HEK293 (cell line): ENCODE results near the gene RAB3C.

Experiments
- CTCF ChIA-PET: fragments of 350-600 bp; formaldehyde crosslinking; extraction: SDS; loops from one replicate; lab custom pipeline; 2021; ENCODE audit warnings: antibody characterized with exemption; lab: Yijun Ruan, JAX
- POLR2A ChIA-PET: fragments of 300-600 bp; formaldehyde crosslinking; extraction: SDS; loops from one replicate; lab custom pipeline; 2020; ENCODE audit warnings: antibody characterized with exemption, inconsistent platforms; lab: Yijun Ruan, JAX
- H3K27ac ChIP-seq: fragments of 200-500 bp; sonication (Bioruptor generic); 2 replicates; pipeline ENCODE4 v1.5.1; 2014; ENCODE audit warnings: low read depth, low read length, control low read depth, inconsistent platforms; ENCODE audit errors: extremely low read depth
- H3K36me3 ChIP-seq, 2 experiments: fragments of 200-500 bp in 1 of 2; sonication (Bioruptor generic) in 1 of 2; 1 replicate in 1 of 2; 2 replicates in 1 of 2; pipeline ENCODE4 v1.5.1; 2014 to 2017; ENCODE audit warnings: inconsistent platforms in 2 of 2, low read length in 2 of 2; ENCODE audit not compliant: control insufficient read depth in 2 of 2, insufficient read depth in 1 of 2
- H3K4me1 ChIP-seq: fragments of 200-500 bp; sonication (Bioruptor generic); 2 replicates; pipeline ENCODE4 v1.5.1; 2014; ENCODE audit warnings: mild to moderate bottlenecking, low read length, inconsistent platforms; ENCODE audit not compliant: control insufficient read depth, insufficient read depth
- H3K4me3 ChIP-seq: 2 replicates; pipeline ENCODE4 v1.5.1; 2011; ENCODE audit warnings: low read depth, mild to moderate bottlenecking, control low read depth, low read length, moderate library complexity
- H3K9me3 ChIP-seq: fragments of 200-500 bp; sonication (Bioruptor generic); 2 replicates; pipeline ENCODE4 v1.5.1; 2014; ENCODE audit warnings: low read depth, low read length, inconsistent platforms; ENCODE audit not compliant: control insufficient read depth, insufficient read depth
- ATF2 ChIP-seq: fragments of 450-650 bp; formaldehyde crosslinking; IDR thresholded peaks from 2 replicates; pipeline ENCODE4 v1.5.1; 2016; ENCODE audit warnings: missing biosample characterization, missing genetic modification characterization, low read depth
- BCL11A ChIP-seq: fragments of 450-650 bp; formaldehyde crosslinking; IDR thresholded peaks from 2 replicates; pipeline ENCODE4 v1.5.1; 2016; ENCODE audit warnings: low read depth, missing biosample characterization, missing genetic modification characterization
- GLI4 ChIP-seq: fragments of 450-650 bp; formaldehyde crosslinking; IDR thresholded peaks from 2 replicates; pipeline ENCODE4 v1.5.1; 2016; ENCODE audit warnings: missing biosample characterization, missing genetic modification characterization
- HOXC10 ChIP-seq: sonication (generic); formaldehyde crosslinking; IDR thresholded peaks from 2 replicates; pipeline ENCODE4 v1.8.1; 2023; ENCODE audit warnings: mild to moderate bottlenecking, missing genetic modification reagents
- IKZF3 ChIP-seq: fragments of 450-650 bp; IDR thresholded peaks from 2 replicates; pipeline ENCODE4 v1.5.0; 2018; ENCODE audit warnings: missing biosample characterization, mild to moderate bottlenecking, missing genetic modification characterization, moderate library complexity
- KLF1 ChIP-seq: fragments of 450-650 bp; formaldehyde crosslinking; IDR thresholded peaks from 2 replicates; pipeline ENCODE4 v1.5.1; 2016; ENCODE audit warnings: missing biosample characterization, missing genetic modification characterization
- PRDM10 ChIP-seq: fragments of 450-650 bp; formaldehyde crosslinking; IDR thresholded peaks from 2 replicates; pipeline ENCODE4 v1.5.1; 2016; ENCODE audit warnings: missing biosample characterization, missing genetic modification characterization
- REPIN1 ChIP-seq: fragments of 450-650 bp; formaldehyde crosslinking; IDR thresholded peaks from 2 replicates; pipeline ENCODE4 v1.5.1; 2017; ENCODE audit warnings: missing biosample characterization, missing genetic modification characterization, low read depth
- YY1 ChIP-seq: fragments of 450-650 bp; formaldehyde crosslinking; IDR thresholded peaks from 2 replicates; pipeline ENCODE4 v1.5.1; 2018; ENCODE audit warnings: missing biosample characterization, missing genetic modification characterization
- ZBTB17 ChIP-seq: fragments of 450-650 bp; formaldehyde crosslinking; IDR thresholded peaks from 2 replicates; pipeline ENCODE4 v1.5.1; 2016; ENCODE audit warnings: missing biosample characterization, missing genetic modification characterization
- ZBTB20 ChIP-seq: fragments of 450-650 bp; formaldehyde crosslinking; IDR thresholded peaks from 2 replicates; pipeline ENCODE4 v1.5.1; 2016; ENCODE audit warnings: missing biosample characterization, missing genetic modification characterization
- ZBTB26 ChIP-seq: fragments of 450-650 bp; formaldehyde crosslinking; optimal IDR thresholded peaks from 2 replicates; pipeline ENCODE3; 2016; ENCODE audit warnings: missing biosample characterization, mild to moderate bottlenecking, missing genetic modification characterization
- ZBTB7A ChIP-seq: fragments of 450-650 bp; formaldehyde crosslinking; IDR thresholded peaks from 2 replicates; pipeline ENCODE4 v1.5.1; 2016; ENCODE audit warnings: low read depth, missing biosample characterization, missing genetic modification characterization
- ZFP37 ChIP-seq: fragments of 450-650 bp; formaldehyde crosslinking; IDR thresholded peaks from 2 replicates; pipeline ENCODE4 v1.5.1; 2016; ENCODE audit warnings: missing biosample characterization, missing genetic modification characterization
- ZIC2 ChIP-seq: fragments of 450-650 bp; formaldehyde crosslinking; IDR thresholded peaks from 2 replicates; pipeline ENCODE4 v1.5.1; 2016; ENCODE audit warnings: missing biosample characterization, missing genetic modification characterization
- ZNF114 ChIP-seq: fragments of 450-650 bp; formaldehyde crosslinking; IDR thresholded peaks from 2 replicates; pipeline ENCODE4 v1.5.0; 2017; ENCODE audit warnings: missing biosample characterization, missing genetic modification characterization
- ZNF184 ChIP-seq: fragments of 450-650 bp; IDR thresholded peaks from 2 replicates; pipeline ENCODE4 v1.5.1; 2018; ENCODE audit warnings: missing biosample characterization, mild to moderate bottlenecking, missing genetic modification characterization
- ZNF19 ChIP-seq: fragments of 450-650 bp; formaldehyde crosslinking; IDR thresholded peaks from 2 replicates; pipeline ENCODE4; 2016; ENCODE audit warnings: missing biosample characterization, missing genetic modification characterization, low read depth
- ZNF2 ChIP-seq: fragments of 450-650 bp; formaldehyde crosslinking; IDR thresholded peaks from 2 replicates; pipeline ENCODE4 v1.5.1; 2016; ENCODE audit warnings: missing biosample characterization, missing genetic modification characterization
- ZNF23 ChIP-seq: fragments of 450-650 bp; formaldehyde crosslinking; IDR thresholded peaks from 2 replicates; pipeline ENCODE4 v1.5.1; 2016; ENCODE audit warnings: missing biosample characterization, missing genetic modification characterization, borderline replicate concordance
- ZNF248 ChIP-seq: fragments of 450-650 bp; formaldehyde crosslinking; IDR thresholded peaks from 2 replicates; pipeline ENCODE4 v1.5.1; 2017; ENCODE audit warnings: missing biosample characterization, missing genetic modification characterization
- ZNF335 ChIP-seq: fragments of 450-650 bp; formaldehyde crosslinking; conservative IDR thresholded peaks from 2 replicates; pipeline ENCODE4 v1.5.1; 2016; ENCODE audit warnings: missing biosample characterization, missing genetic modification characterization
- ZNF426 ChIP-seq: fragments of 450-650 bp; formaldehyde crosslinking; IDR thresholded peaks from 2 replicates; pipeline ENCODE4 v1.5.1; 2017; ENCODE audit warnings: missing biosample characterization, missing genetic modification characterization, mild to moderate bottlenecking, inconsistent platforms, moderate library complexity
- ZNF514 ChIP-seq: fragments of 450-650 bp; formaldehyde crosslinking; IDR thresholded peaks from 2 replicates; pipeline ENCODE4 v1.5.1; 2016; ENCODE audit warnings: missing biosample characterization, missing genetic modification characterization
- ZNF571 ChIP-seq: fragments of 450-650 bp; formaldehyde crosslinking; IDR thresholded peaks from 2 replicates; pipeline ENCODE4 v1.5.0; 2017; ENCODE audit warnings: missing biosample characterization, missing genetic modification characterization
- ZNF624 ChIP-seq: fragments of 450-650 bp; formaldehyde crosslinking; IDR thresholded peaks from 2 replicates; pipeline ENCODE4 v1.5.1; 2017; ENCODE audit warnings: missing biosample characterization, missing genetic modification characterization
- ZNF664 ChIP-seq: fragments of 450-650 bp; formaldehyde crosslinking; IDR thresholded peaks from 2 replicates; pipeline ENCODE4 v1.5.1; 2016; ENCODE audit warnings: missing biosample characterization, missing genetic modification characterization
- ZNF692 ChIP-seq: fragments of 450-650 bp; formaldehyde crosslinking; IDR thresholded peaks from 2 replicates; pipeline ENCODE4 v1.5.1; 2016; ENCODE audit warnings: missing biosample characterization, missing genetic modification characterization
- ZNF76 ChIP-seq: fragments of 450-650 bp; formaldehyde crosslinking; IDR thresholded peaks from 2 replicates; pipeline ENCODE4; 2016; ENCODE audit warnings: low read depth, missing biosample characterization, missing genetic modification characterization, borderline replicate concordance
- ZNF768 ChIP-seq: fragments of 450-650 bp; formaldehyde crosslinking; IDR thresholded peaks from 2 replicates; pipeline ENCODE4 v1.5.1; 2018; ENCODE audit warnings: missing biosample characterization, mild to moderate bottlenecking, missing genetic modification characterization
- ZXDB ChIP-seq: fragments of 450-650 bp; formaldehyde crosslinking; IDR thresholded peaks from 2 replicates; pipeline ENCODE4 v1.5.1; 2016; ENCODE audit warnings: missing biosample characterization, missing genetic modification characterization

Gene RAB3C

GRCh38 chr5:58582803-58583491 lies at the start of gene RAB3C:
Gene RAB3C, plus strand, starts transcription at chr5:58583075. Its CDS starts 134 bp downstream, at chr5:58583209.
- no peaks in the 10 kb centered on the region for H3K36me3 ChIP-seq
- ChIA-PET CTCF (interaction anchor here (0.6 to 1.7 kb wide), 4 partner anchors 11 to 1524 kb away, joined by 3 read pairs; no protein-coding TSS in a partner anchor), POLR2A (no interaction called here)
- H3K4me1 ChIP-seq, result no peaks in the 10 kb centered on the region
- no peak within 1 kb of the TSS for H3K27ac ChIP-seq
- peak within 1 kb of the TSS; percentile 56 for H3K4me3 ChIP-seq
- no peaks in the 10 kb centered on the region for H3K9me3 ChIP-seq
- peak; percentile 66 for TF ChIP-seq BCL11A (tag by site-specific recombination)
- peak; percentile 30; the same call in 1 of the 2 replicates for TF ChIP-seq PRDM10
- TF ChIP-seq ZNF571 (tag by site-specific recombination), result no peak
- peak; percentile 64; the same call in 1 of the 2 replicates for TF ChIP-seq ZFP37 (tag by site-specific recombination)
- TF ChIP-seq ZNF23 (tag by site-specific recombination), result no peak
- TF ChIP-seq ZBTB26 (tag by site-specific recombination), result peak; percentile 93
- TF ChIP-seq KLF1 (tag by site-specific recombination), result no peak
- no peak for TF ChIP-seq GLI4
- peak; percentile 100 for TF ChIP-seq ZBTB17 (tag by site-specific recombination)
- TF ChIP-seq YY1 (tag by site-specific recombination), result no peak
- peak; percentile 20 for TF ChIP-seq ZNF335
- no peak for TF ChIP-seq ZNF248 (tag by site-specific recombination)
- no peak for TF ChIP-seq ZNF768 (tag by site-specific recombination)
- TF ChIP-seq ZNF184, result no peak
- peak; percentile 98 for TF ChIP-seq ZNF76 (tag by site-specific recombination)
- no peak for TF ChIP-seq ZXDB
- no peak for TF ChIP-seq ZBTB7A (tag by site-specific recombination)
- TF ChIP-seq ZNF514, result no peak
- TF ChIP-seq ATF2, result no peak
- TF ChIP-seq ZIC2 (tag by site-specific recombination), result peak; percentile 52; the same call in 1 of the 2 replicates
- no peak for TF ChIP-seq ZNF426 (tag by site-specific recombination)
- no peak for TF ChIP-seq ZNF664
- peak; percentile 100 for TF ChIP-seq ZBTB20
- TF ChIP-seq ZNF2 (tag by site-specific recombination), result 0 out of 2 replicates have a peak, but pooled peaks have one; percentile 35
- TF ChIP-seq HOXC10 (CRISPR knock-in tag), result peak; percentile 99
- TF ChIP-seq ZNF624, result no peak
- peak; percentile 48; the same call in 1 of the 2 replicates for TF ChIP-seq ZNF692
- peak; percentile 88 for TF ChIP-seq IKZF3 (tag by site-specific recombination)
- TF ChIP-seq REPIN1, result no peak
- no peak for TF ChIP-seq ZNF19 (tag by site-specific recombination)
- TF ChIP-seq ZNF114 (tag by site-specific recombination), result no peak
